K562 (cell line): ENCODE measurements around the gene PMM1. TPM values are rescaled to one million over a fixed set of nuclear protein-coding genes. Genes with fewer than 3 reads are reported as not detected.

Source experiments
- ATAC-seq: fragments of 200-7000 bp; cut with Tn5 transposase; 3 replicates; pipeline ENCODE4 v1.9.1; 2020; ENCODE audit warnings: moderate library complexity
- BruUV-seq: library from RNA; stranded (reverse); fragments of 400-500 nt; replicated peaks from 2 replicates; lab custom pipeline; 2021; lab: Mats Ljungman, UMichigan
- CTCF ChIA-PET: fragments of 300-600 bp; formaldehyde crosslinking; extraction: SDS; loops from one replicate; lab custom pipeline; 2021; ENCODE audit warnings: low intra/inter-chr PET ratio; lab: Yijun Ruan, JAX
- POLR2A ChIA-PET: fragments of 300-600, 350-650 bp; sonication (Branson Sonifier 250); formaldehyde crosslinking; extraction: SDS; loops from one replicate; lab custom pipeline; 2021; ENCODE audit warnings: antibody characterized with exemption, inconsistent platforms; lab: Yijun Ruan, JAX
- DNase-seq, 4 experiments: peaks; one replicate each; pipeline versions ENCODE4 v3.0.0 to v3.0.0-alpha.2; 2011 to 2018; ENCODE audit warnings: low spot score in 3 of 4, mixed read lengths in 3 of 4; ENCODE audit errors: extremely low read depth in 1 of 4
- FAIRE-seq: peaks from 2 replicates; lab custom pipeline; 2011; peaks lifted over from hg19 to GRCh38; lab: Jason Lieb, UNC
- H2AFZ ChIP-seq: 2 replicates; pipeline ENCODE4 v1.6.0; 2011; ENCODE audit warnings: low read depth, low read length, control low read depth, inconsistent platforms
- H3K27ac ChIP-seq: fragments of 200-600 bp; 3 replicates; pipeline ENCODE4 v1.8.0; 2011; ENCODE audit warnings: low read depth, mild to moderate bottlenecking, control low read depth, inconsistent platforms, low read length, moderate library complexity, mixed read lengths; ENCODE audit errors: extremely low read depth
- H3K27me3 ChIP-seq, 2 experiments: fragments of 300-600 bp in 1 of 2; 2 replicates in 1 of 2; 3 replicates in 1 of 2; pipeline versions ENCODE4 v1.6.0 to v1.8.0; 2011; ENCODE audit warnings: inconsistent platforms in 2 of 2, low read length in 2 of 2, mild to moderate bottlenecking in 1 of 2, mixed read lengths in 1 of 2, moderate library complexity in 1 of 2; ENCODE audit not compliant: control insufficient read depth in 2 of 2, insufficient read depth in 2 of 2
- H3K36me3 ChIP-seq: fragments of 300-600 bp; 3 replicates; pipeline ENCODE4 v1.8.0; 2011; ENCODE audit warnings: mild to moderate bottlenecking, low read length, inconsistent platforms; ENCODE audit not compliant: control insufficient read depth, insufficient read depth
- H3K4me1 ChIP-seq, 2 experiments: fragments of 200-600 bp in 1 of 2; replicated peaks in 1 of 2; 2 replicates in 1 of 2; 3 replicates in 1 of 2; pipeline versions ENCODE4 v1.5.1 to v1.8.0; 2011; ENCODE audit warnings: inconsistent platforms in 2 of 2, low read length in 2 of 2, mild to moderate bottlenecking in 1 of 2, mixed read lengths in 1 of 2, moderate library complexity in 1 of 2; ENCODE audit not compliant: control insufficient read depth in 2 of 2, insufficient read depth in 2 of 2
- H3K4me2 ChIP-seq: 2 replicates; pipeline ENCODE4 v1.6.1; 2011; ENCODE audit warnings: low read length, control low read depth, inconsistent platforms, mixed read lengths; ENCODE audit not compliant: insufficient read depth
- H3K4me3 ChIP-seq: fragments of 200-600 bp; sonication (generic), shearing (Covaris generic); 2 replicates; pipeline ENCODE4 v1.5.1; 2016; ENCODE audit warnings: control low read depth, inconsistent platforms
- H3K79me2 ChIP-seq: fragments of 200-600 bp; 3 replicates; pipeline ENCODE4 v1.8.0; 2011; ENCODE audit warnings: low read length, inconsistent platforms; ENCODE audit not compliant: control insufficient read depth, insufficient read depth
- H3K9ac ChIP-seq, 2 experiments: 2 replicates each; pipeline versions ENCODE4 v1.6.0 to v1.6.1; 2011; ENCODE audit warnings: low read depth in 2 of 2, low read length in 2 of 2, control low read depth in 1 of 2, inconsistent platforms in 1 of 2, mild to moderate bottlenecking in 1 of 2, mixed read lengths in 1 of 2; ENCODE audit not compliant: insufficient read depth in 1 of 2
- H3K9me1 ChIP-seq: one replicate; pipeline ENCODE4 v1.6.0; 2011; ENCODE audit warnings: inconsistent platforms, mild to moderate bottlenecking, low read length, moderate library complexity; ENCODE audit not compliant: control insufficient read depth, insufficient read depth
- H3K9me3 ChIP-seq: replicated peaks from 2 replicates; pipeline ENCODE4 v1.5.1; 2011; ENCODE audit warnings: low read depth, low read length, inconsistent platforms; ENCODE audit not compliant: control insufficient read depth, insufficient read depth
- H4K20me1 ChIP-seq: replicated peaks from 2 replicates; pipeline ENCODE4 v1.6.1; 2011; ENCODE audit warnings: low read length, inconsistent platforms, mixed read lengths; ENCODE audit not compliant: control insufficient read depth, insufficient read depth
- CEBPB ChIP-seq: fragments of 450-650 bp; IDR thresholded peaks from 2 replicates; pipeline ENCODE4 v1.6.1; 2016; ENCODE audit warnings: missing genetic modification characterization, missing compliant biosample characterization
- CEBPG ChIP-seq, 3 experiments: fragments of 200-800 bp in 1 of 3; sonication (Bioruptor generic) in 1 of 3; sonication (generic) in 1 of 3; formaldehyde crosslinking in 1 of 3; IDR thresholded peaks in 2 of 3; conservative IDR thresholded peaks in 1 of 3; 2 replicates each; pipeline versions ENCODE4 v1.6.1 to v1.8.0; 2016 to 2022; ENCODE audit warnings: missing compliant biosample characterization in 2 of 3, missing genetic modification characterization in 2 of 3, mild to moderate bottlenecking in 1 of 3, missing genetic modification reagents in 1 of 3
- FOXP1 ChIP-seq: sonication (generic); formaldehyde crosslinking; IDR thresholded peaks from 2 replicates; pipeline ENCODE4 v1.8.0; 2022; ENCODE audit warnings: mild to moderate bottlenecking, missing genetic modification reagents
- NFATC3 ChIP-seq: fragments of 450-650 bp; IDR thresholded peaks from 2 replicates; pipeline ENCODE4 v1.6.1; 2017; ENCODE audit warnings: mild to moderate bottlenecking
- NR2C1 ChIP-seq, 2 experiments: fragments of 450-650 bp; IDR thresholded peaks; 2 replicates each; pipeline ENCODE4 v1.6.1; 2017; ENCODE audit warnings: mild to moderate bottlenecking in 2 of 2, antibody characterized with exemption in 1 of 2, inconsistent platforms in 1 of 2, missing compliant biosample characterization in 1 of 2, missing genetic modification characterization in 1 of 2
- SMARCB1 ChIP-seq: IDR thresholded peaks from 2 replicates; pipeline ENCODE4 v1.6.1; 2011; ENCODE audit warnings: improper control_type of control experiment, low read depth; ENCODE audit not compliant: insufficient read length
- XRCC5 ChIP-seq: fragments of 200-400 bp; formaldehyde crosslinking; IDR thresholded peaks from 2 replicates; pipeline ENCODE4 v1.6.1; 2017; ENCODE audit warnings: low read depth, mild to moderate bottlenecking, low read length
- ZNF175 ChIP-seq: fragments of 200-800 bp; sonication (Bioruptor generic); IDR thresholded peaks from 2 replicates; pipeline ENCODE4 v1.6.1; 2016; ENCODE audit warnings: low read depth, mild to moderate bottlenecking, missing genetic modification characterization, missing compliant biosample characterization
- WGBS: fragments of 100-300 bp; shearing (Covaris generic); methylation state at CpG from one replicate; pipeline ENCODE4 v1.1.6; 2016; ENCODE audit warnings: low coverage, mixed read lengths; ENCODE audit not compliant: insufficient coverage; ENCODE audit errors: missing lambda C conversion rate; 5-methylcytosine and 5-hydroxymethylcytosine counted together
- in situ Hi-C: fragments of 300-500 bp; cut with MboI; formaldehyde crosslinking; loops from 4 replicates; pipeline ENCODE4 v1.15.0; 2018; ENCODE audit warnings: inconsistent platforms, mixed read lengths
- intact Hi-C: fragments of 100-400 bp; cut with micrococcal nuclease; formaldehyde crosslinking; loops from 2 replicates; pipeline ENCODE4 v1.14.2; 2022
- polyA plus RNA-seq, 8 experiments: library from polyadenylated mRNA; depleted of rRNA in 4 of 8; stranded (reverse) in 5 of 8; unstranded in 3 of 8; fragments of >200 nt; fragmentation: Nextera tagmentation in 2 of 8; fragmentation: Illumina TruSeq in 1 of 8; extraction: Ambion mirVana in 2 of 8; extraction: Trizol in 1 of 8; gene quantifications; 2 replicates each; pipeline versions ENCODE4 v1.2.1 to v1.2.3, GENCODE V29; 2011 to 2014; ENCODE audit warnings: inconsistent platforms in 1 of 8, missing spikeins in 1 of 8
- total RNA-seq, 7 experiments: library from RNA; depleted of rRNA in 6 of 7; stranded (reverse); fragments of >200 nt in 6 of 7; fragmentation: Illumina TruSeq in 2 of 7; extraction: Trizol in 2 of 7; gene quantifications; 2 replicates each; pipeline versions ENCODE4 v1.2.1 to v1.2.3, GENCODE V29; 2011 to 2021; ENCODE audit warnings: low replicate concordance in 1 of 7
- TF ChIP-seq, protein P1 (sequence below): fragments of 450-650 bp; conservative IDR thresholded peaks from 2 replicates; pipeline ENCODE4 v1.6.1; 2016; ENCODE audit warnings: missing genetic modification characterization, low read depth, mild to moderate bottlenecking, missing compliant biosample characterization, moderate library complexity
- TF ChIP-seq, protein P2 (sequence below), 3 experiments: IDR thresholded peaks in 2 of 3; conservative IDR thresholded peaks in 1 of 3; 2 replicates each; pipeline ENCODE4 v1.5.1; 2011 to 2012; ENCODE audit warnings: low read length in 3 of 3, mild to moderate bottlenecking in 3 of 3, control low read depth in 2 of 3, improper control_type of control experiment in 1 of 3, inconsistent platforms in 1 of 3, low read depth in 1 of 3, mixed read lengths in 1 of 3, moderate library complexity in 1 of 3; ENCODE audit not compliant: insufficient read depth in 2 of 3
- TF ChIP-seq, protein P3 (sequence below): fragments of 450-650 bp; IDR thresholded peaks from 2 replicates; pipeline ENCODE4 v1.6.1; 2016; ENCODE audit warnings: antibody characterized with exemption
- TF ChIP-seq, protein P4 (sequence below): sonication (generic); formaldehyde crosslinking; IDR thresholded peaks from 2 replicates; pipeline ENCODE4 v1.8.1; 2023; ENCODE audit warnings: mild to moderate bottlenecking, missing genetic modification reagents, moderate library complexity

PMM1 gene
- total and polyA plus RNA-seq, 9 of the 15 experiments (the other 6 are each of a cell fraction or from before 2014, with no cell fraction given), result 10.2 to 31.7 (median 20.3) TPM

DNA sequence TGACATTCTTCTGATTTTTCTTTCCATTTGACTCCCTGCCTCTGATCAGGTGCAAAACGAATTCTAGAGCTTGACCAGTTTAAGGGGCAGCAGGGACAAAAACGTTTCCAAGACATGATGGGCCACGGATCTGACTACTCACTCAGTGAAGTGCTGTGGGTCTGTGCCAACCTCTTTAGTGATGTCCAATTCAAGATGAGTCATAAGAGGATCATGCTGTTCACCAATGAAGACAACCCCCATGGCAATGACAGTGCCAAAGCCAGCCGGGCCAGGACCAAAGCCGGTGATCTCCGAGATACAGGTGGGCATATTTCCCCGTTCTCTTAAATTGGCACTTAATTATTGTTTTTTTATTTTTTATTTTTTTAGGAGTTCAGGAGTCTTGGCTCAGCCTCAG, 46.8 kb upstream of the PMM1 start:
- TF ChIP-seq NFATC3, result no peak
- no peak for TF ChIP-seq CEBPB (tag)
- no peak for TF ChIP-seq FOXP1 (CRISPR knock-in tag)
- TF ChIP-seq ZNF175 (CRISPR knock-in tag), result no peak
- TF ChIP-seq, protein P1, sequence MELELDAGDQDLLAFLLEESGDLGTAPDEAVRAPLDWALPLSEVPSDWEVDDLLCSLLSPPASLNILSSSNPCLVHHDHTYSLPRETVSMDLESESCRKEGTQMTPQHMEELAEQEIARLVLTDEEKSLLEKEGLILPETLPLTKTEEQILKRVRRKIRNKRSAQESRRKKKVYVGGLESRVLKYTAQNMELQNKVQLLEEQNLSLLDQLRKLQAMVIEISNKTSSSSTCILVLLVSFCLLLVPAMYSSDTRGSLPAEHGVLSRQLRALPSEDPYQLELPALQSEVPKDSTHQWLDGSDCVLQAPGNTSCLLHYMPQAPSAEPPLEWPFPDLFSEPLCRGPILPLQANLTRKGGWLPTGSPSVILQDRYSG, result no peak
- no peak for TF ChIP-seq XRCC5
- TF ChIP-seq SMARCB1, result no peak
- TF ChIP-seq, protein P2, sequence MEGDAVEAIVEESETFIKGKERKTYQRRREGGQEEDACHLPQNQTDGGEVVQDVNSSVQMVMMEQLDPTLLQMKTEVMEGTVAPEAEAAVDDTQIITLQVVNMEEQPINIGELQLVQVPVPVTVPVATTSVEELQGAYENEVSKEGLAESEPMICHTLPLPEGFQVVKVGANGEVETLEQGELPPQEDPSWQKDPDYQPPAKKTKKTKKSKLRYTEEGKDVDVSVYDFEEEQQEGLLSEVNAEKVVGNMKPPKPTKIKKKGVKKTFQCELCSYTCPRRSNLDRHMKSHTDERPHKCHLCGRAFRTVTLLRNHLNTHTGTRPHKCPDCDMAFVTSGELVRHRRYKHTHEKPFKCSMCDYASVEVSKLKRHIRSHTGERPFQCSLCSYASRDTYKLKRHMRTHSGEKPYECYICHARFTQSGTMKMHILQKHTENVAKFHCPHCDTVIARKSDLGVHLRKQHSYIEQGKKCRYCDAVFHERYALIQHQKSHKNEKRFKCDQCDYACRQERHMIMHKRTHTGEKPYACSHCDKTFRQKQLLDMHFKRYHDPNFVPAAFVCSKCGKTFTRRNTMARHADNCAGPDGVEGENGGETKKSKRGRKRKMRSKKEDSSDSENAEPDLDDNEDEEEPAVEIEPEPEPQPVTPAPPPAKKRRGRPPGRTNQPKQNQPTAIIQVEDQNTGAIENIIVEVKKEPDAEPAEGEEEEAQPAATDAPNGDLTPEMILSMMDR (IDR thresholded peaks at IDR 0.05 in 2 of 3, conservative IDR thresholded peaks at IDR 0.05 in 1 of 3; ENCODE audit: insufficient read depth in 2 of 3, low read depth in 1 of 3, low read length in 3 of 3), result no peak
- TF ChIP-seq NR2C1 (IDR thresholded peaks at IDR 0.05), result no peak
- no peak for TF ChIP-seq NR2C1 (tag; IDR thresholded peaks at IDR 0.05)
- TF ChIP-seq, protein P3, sequence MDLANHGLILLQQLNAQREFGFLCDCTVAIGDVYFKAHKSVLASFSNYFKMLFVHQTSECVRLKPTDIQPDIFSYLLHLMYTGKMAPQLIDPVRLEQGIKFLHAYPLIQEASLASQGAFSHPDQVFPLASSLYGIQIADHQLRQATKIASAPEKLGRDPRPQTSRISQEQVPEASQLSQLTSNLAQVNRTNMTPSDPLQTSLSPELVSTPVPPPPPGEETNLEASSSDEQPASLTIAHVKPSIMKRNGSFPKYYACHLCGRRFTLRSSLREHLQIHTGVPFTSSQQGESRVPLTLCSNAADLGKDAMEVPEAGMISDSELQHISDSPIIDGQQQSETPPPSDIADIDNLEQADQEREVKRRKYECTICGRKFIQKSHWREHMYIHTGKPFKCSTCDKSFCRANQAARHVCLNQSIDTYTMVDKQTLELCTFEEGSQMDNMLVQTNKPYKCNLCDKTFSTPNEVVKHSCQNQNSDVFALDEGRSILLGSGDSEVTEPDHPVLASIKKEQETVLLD, result no peak
- TF ChIP-seq, protein P4, sequence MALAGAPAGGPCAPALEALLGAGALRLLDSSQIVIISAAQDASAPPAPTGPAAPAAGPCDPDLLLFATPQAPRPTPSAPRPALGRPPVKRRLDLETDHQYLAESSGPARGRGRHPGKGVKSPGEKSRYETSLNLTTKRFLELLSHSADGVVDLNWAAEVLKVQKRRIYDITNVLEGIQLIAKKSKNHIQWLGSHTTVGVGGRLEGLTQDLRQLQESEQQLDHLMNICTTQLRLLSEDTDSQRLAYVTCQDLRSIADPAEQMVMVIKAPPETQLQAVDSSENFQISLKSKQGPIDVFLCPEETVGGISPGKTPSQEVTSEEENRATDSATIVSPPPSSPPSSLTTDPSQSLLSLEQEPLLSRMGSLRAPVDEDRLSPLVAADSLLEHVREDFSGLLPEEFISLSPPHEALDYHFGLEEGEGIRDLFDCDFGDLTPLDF (CRISPR knock-in tag), result no peak
- no peak for TF ChIP-seq CEBPG (CRISPR knock-in tag; IDR thresholded peaks at IDR 0.05)
- no peak for TF ChIP-seq CEBPG (tag; conservative IDR thresholded peaks at IDR 0.05 in 1 of 2, IDR thresholded peaks at IDR 0.05 in 1 of 2)
- Histone ChIP-seq H3K27me3 (no peaks in the 10 kb centered on the region), H3K9me1 (no peaks in the 10 kb centered on the region), H4K20me1 (no peaks in the 10 kb centered on the region), H3K4me3 (no peak overlapping the region), H3K4me2 (no peak overlapping the region), H3K27ac (no peak overlapping the region), H3K9me3 (no peaks in the 10 kb centered on the region), H2AFZ (no peak overlapping the region), H3K4me1 (no peaks in the 10 kb centered on the region; a peak in 1 of 5 replicates), H3K9ac (no peak overlapping the region), H3K79me2 (peaks cover 4% of the 10 kb centered on the region), H3K36me3 (peaks cover 78% of the 10 kb centered on the region)
- DNase-seq (no peak), ATAC-seq (no peak), FAIRE-seq (no peak)
- ChIA-PET CTCF (no interaction called here), POLR2A (interaction anchor here (1.0 kb wide), 1 partner anchor 9 kb away, joined by 3 read pairs; no protein-coding TSS in a partner anchor)
- intact Hi-C loops (no loop called here), in situ Hi-C loops (no loop called here)
- TSS peak; percentile 16 for BruUV-seq
- WGBS, result 78% methylated on average over 7 of the region's 7 CpGs
